Activated CD8-positive, alpha-beta memory T cell treated with anti-CD3 and anti-CD28 coated beads for 48 hours (primary cell): ENCODE measurements around the gene RHOJ.

ENCODE experiments used
- DNase-seq, 3 experiments: peaks; one replicate each; pipeline ENCODE4 v3.0.0-alpha.2; 2020; ENCODE audit warnings: low read depth in 2 of 3, low spot score in 2 of 3

Gene RHOJ

DNA sequence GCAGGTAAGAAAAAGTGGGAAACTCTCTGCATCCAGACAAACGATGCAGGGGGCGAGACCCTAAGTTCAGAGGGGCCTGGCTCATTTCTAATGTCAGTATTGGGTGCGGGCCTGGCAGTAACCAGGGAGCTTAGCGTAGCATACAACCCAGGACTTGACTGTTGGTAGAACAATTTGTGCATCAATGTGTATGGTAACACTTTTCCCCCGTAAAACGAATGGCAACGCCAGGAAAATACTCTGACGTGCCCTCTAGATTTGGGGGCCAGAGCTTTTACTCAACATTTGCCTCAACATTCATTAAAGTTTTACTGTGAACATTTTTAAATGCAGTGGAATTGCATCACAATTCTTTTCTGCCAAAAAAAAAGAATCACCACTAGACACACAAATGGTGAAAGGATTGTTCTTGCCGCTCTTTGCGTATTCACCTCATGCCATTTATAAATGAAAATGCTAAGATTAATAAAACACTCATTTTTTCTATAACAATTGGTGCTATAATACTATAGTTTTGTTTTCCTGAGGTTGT lies 867 bp downstream of the RHOJ start:
- no peak for DNase-seq

DNA sequence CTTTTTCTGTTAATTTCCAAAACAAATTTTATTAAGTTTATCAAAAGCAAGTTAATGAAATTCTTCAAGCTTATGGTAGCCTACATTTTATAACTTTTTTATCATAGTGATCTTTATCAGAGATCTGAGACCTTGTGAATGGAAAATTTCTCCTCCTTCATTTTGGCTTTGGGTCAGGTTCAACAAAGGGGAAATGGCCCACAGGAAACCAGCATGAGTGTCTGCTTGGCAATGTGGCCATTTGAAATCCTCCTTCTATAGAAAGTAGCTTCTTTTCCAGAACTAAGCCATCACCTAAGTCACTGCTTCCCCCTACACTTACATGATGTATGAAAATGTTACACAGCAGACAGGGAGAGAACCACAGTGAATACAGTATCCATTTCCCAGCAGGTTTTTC lies 1.6 kb downstream of the RHOJ start:
- DNase-seq: no peak

DNA sequence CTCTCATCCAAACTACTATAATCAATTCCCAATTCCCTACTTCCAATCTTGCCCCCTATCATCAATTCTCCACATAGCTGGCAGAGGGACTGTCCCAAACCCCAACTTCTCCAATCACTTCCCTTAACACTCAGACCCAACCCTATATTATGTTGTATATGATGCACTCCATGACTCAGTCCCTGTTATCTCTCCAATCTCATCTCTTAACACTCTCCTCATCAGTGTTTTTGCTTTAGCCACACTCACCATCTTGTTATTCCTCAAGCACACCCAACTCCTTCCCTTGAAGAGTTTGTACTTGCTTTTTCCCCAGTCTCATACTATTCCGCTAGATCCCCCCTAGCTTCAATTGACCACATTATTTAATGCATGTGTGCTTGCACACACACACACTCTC lies 4.9 kb downstream of the RHOJ start:
- DNase-seq: no peak

DNA sequence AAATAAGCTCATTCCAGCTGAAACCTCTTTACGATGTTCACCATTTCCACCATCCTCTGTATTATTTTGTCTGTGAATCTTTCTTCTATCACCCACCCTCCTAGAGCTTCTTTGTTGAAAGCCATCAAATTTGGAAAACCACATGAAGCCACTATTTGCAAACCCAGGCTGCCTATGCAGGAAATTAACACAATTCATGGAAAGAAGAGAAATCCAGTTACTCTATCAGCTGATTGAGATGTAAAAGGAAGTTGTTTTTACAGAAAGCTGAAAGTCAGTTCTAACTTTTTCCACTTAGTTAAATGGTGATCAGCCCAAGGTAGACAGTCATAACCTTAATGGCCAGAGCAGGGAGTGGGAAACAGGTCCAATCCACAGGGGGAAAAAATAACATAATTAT lies 6.6 kb downstream of the RHOJ start:
- DNase-seq: no peak

DNA sequence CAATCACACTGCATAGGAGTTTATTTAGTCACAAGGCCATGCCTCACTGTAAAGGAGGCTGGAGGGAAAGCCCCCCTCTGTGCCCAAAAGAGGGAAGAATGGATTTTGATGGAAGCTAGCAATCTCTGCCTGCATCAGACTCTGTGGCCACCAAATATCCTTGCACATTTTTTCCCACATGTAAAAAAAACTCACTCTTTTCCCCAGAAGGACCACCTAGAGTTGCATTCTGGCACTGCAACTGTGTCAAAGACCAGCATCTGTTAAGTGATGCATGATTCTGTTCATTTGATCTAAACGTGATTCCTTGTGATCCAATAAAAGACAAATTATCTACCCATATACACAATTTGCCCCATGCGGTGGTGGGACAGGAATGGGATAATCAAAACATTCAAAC lies 8.0 kb downstream of the RHOJ start:
- DNase-seq: no peak

DNA sequence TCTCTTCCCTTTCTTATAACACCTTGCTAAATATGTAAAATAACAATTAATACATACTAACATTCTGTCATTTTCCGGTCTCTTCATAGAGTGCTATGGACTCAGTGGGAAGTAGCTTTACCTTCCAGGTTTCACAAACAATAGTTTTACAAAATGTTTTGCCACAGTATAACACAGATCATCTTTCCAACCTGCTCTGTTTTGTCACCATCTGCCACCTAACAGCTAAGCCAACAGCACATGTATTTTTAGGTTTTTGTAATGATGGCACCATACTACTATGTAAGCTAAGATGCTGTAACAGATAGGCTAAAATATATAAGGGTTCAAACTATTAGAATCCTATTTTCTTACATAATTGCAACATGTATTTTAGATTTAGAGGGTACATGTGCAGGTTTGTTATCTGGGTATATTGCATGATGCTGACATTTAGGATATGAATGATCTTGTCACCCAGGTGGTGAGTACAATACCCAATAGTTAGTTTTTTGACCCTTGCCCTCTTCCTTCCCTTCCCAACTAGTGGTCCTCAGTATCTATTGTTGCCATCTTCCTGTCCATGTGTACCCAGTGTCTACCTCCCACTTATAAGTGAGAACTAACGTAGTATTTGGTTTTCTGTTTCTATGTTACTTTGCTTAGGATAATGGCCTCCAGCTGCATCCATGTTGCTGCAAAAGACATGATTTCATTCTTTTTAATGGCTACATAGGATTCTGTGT lies 8.7 kb downstream of the RHOJ start:
- no peak for DNase-seq

DNA sequence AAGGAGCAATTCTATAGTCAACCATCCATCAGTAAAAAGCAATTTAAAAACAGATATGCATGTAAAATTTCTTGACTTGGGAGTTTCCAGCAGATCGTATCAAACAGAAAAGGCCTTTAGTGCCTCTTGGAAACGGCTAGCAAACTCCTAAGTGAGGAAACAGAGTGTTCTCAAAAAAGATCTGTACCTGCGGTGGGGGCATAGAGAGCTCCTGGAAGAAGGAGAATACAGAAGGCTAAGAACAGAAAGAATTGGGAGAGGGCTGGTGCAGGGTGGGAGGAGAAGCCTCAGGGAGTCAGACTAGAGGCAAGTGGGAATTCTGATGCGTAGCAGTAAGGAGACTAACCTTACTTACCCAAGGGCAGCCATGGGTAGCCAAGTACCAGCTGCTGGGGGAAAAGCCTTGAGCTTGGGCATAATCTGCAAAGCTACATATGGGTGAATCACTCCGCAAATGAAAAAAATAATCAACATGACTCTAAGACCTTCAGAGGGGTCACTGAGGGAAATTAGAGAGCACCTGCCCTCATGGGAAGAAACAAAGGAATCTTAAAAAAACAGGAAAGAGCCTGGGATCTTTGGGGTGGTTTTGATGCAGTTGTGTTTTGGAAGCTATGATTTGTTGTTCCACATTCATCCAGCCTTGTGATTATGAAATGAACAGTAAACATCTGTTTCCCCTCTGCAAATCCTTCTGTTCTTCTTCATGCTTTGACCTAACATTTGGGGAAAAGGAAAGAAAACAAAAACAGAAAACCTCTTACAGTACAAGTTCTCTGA lies 10.4 kb downstream of the RHOJ start:
- no peak for DNase-seq

DNA sequence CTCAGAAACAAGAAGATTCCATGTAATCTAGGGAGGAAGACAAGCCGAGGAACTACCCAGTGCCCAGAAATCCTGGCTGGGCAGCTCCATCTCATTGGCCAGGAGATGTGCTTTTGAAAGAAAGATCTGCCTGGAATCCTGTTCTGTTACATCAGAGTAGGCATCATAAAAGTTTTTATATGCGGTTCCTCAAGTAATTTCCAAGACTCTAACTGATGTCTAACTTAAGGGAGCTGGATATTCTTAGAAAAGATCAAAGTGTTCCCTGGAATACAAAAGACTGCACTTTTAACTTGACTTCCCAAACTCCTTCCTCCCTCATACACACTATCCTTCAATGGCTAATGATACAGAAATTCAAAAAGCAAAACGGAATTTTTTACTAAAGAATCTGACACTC lies 16.3 kb downstream of the RHOJ start:
- DNase-seq: no peak

DNA sequence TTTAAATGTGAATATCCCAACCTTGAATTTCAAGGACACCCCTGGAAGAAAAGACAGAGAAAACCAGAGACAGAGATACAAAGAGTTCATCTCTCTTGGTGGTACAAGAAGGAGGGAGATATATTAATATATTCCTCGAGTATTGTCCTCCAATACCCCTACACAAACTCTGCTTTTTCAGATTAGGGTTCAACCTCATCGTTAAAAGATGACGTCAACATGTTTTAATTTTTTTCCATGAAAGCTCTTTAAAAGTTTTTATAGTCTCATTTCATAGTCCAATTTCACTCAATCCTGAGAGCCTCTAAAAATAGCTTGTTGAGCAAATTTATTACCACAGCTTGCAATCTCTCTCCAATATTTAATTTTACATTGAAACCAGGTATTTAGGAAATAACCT lies 19.4 kb downstream of the RHOJ start:
- DNase-seq: no peak

DNA sequence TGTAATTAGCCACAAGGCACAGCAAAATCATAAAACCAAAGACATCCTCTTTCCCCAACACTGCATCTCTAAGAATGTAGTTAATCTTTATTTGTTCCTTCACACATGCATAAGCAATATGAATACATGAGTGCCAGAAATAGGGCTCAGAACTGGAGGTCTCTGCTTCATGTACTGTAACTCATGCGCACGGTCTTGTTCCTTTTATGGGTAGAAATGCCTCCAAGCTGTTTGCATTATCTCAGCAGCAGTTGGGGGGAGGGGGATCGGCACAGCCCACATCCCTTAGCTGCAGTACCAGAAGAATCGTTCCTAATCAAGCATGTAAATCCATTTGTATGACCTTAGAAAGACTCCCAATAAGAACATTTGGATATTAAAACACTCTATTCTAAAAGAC lies 20.0 kb downstream of the RHOJ start:
- no peak for DNase-seq

DNA sequence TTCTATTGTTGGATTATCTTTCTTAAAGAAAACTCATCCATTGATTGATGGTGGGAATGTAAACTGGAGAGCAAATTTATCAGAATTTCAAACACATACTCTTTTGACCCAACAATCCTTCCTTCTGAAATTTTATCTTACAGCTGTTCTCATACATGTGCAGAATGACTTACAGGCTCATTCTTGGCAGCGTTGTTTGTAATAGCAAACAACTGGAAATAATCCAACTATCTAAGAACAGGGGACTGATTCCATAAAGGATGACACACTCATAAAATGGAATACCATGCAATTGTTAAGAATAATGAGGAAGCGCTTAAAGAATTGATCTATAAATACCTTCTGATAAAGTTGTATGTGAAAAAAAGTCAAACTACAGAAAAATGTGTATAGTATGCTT lies 24.0 kb downstream of the RHOJ start:
- no peak for DNase-seq

DNA sequence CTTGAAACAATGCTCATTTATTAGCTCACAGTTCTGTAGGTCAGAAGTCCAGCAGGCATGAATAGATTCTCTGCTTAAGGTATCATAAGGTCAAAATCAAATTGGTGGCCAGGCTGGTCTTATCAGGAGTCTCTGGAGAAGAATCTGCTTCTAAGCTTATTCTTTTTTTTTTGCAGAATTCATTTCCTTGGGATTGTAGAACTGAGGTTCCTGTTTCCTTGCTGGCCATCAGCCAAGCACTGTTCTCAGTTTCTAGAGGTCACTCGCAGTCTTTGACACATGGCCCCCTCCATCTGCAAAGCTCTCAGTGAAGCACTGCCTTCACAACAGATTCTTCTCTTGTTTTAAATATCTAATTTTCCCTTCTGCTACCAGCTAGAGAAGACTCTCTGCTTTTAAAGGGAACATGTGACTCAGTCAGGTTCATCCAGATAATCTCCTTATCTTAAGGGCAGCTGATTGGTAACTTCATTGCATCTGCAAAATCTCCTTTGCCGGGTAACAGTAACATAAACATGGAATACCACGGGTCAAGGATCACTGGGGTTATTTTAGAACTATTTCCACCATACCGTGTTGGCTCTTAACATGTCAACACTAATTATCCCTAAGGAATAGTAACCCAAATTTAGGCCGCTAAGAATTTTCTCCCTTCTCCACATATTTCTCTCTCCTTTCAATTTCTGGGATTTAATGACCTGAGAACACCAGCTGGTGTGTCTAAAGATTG lies 25.3 kb downstream of the RHOJ start:
- DNase-seq: no peak

DNA sequence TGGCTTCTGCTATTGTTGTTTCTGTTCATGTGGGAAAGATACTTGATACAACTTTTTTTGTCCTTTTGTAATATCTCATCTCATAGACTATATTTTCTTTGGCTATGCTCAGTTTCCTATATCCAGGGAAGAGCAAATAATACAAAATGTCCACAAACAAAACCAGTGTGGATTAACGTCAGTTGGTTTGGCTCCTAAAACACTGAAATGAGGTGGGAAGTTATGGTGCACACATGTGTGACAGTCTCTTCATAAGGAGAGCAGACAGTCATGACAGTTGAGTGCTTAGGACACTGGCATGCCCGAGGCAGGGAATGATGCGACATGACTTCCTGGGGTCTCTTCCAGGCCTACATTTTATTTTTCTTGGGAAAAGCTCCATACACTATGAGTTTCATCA lies 27.5 kb downstream of the RHOJ start:
- DNase-seq: no peak

DNA sequence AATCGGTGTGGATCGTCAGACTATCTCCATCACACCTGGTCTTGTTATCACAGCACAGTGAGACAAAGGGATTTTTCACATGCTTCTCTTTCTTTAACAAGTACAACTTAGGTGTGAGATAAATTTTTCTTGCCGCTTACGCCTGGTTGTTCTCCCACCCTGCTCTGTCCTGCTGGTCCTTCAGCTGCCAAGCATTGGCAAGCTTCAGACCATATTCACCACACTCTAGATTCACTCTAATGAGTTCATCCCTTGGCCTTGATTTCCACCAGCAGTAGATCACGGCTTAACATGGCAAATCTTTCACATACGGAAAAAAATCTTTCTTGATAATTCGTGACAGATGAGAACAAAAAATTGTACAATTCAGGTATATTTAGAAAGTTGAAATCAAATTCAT lies 33.5 kb downstream of the RHOJ start:
- no peak for DNase-seq

DNA sequence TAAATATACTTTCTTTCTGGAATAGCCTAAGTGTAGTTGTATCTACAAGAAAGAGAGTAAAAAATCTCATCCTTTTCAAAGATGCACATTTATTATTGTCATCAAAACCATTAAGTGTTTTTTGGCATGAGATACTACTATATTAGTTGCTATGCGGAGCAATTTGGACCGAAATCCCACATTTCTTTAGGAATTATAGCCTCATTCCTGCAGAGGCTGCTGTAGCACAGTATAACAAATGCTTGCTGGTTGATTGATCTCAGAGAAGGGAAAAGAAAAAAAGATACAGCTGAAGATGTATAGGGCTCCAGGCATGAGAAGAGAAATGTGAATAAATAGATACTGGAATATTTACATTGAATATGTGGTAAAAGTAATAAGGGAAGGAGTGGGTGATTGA lies 36.0 kb downstream of the RHOJ start:
- no peak for DNase-seq

DNA sequence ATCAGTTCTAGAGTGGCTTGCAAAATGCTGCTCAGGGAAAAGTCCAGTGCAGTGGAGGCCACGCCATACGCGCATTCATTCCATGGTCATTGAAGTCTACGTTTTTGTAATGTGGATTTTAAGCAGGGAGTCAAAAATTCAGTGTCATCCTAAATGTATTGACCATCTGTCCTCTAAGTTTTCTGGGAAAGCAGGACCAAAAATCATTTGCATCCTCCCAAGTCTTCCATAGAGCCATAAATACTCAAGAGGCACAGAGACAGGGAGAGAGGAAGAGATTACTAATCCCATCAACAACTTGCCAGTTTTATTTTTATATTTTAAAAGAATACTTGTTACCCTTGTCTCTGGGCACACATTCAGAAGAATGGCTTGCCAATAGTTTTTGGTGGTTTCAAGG lies 36.9 kb downstream of the RHOJ start:
- no peak for DNase-seq

DNA sequence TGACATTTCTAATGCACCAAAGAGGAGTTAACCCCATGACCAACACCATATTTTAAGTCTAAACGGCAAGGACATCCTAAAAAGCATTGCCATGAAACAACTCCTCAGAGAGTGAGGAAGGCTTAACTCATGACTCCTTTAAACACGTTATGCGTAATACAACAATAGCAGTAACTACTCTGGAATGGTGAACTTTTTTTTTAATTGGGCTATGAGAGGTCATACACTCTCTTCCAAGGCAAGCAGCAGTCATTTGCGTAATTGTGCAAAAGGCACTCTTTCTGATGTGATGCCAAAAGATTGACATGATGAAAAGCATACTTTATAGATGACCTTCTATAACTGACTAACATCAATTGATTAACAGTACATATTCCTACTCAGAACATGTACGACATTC lies 39.4 kb downstream of the RHOJ start:
- DNase-seq: no peak

DNA sequence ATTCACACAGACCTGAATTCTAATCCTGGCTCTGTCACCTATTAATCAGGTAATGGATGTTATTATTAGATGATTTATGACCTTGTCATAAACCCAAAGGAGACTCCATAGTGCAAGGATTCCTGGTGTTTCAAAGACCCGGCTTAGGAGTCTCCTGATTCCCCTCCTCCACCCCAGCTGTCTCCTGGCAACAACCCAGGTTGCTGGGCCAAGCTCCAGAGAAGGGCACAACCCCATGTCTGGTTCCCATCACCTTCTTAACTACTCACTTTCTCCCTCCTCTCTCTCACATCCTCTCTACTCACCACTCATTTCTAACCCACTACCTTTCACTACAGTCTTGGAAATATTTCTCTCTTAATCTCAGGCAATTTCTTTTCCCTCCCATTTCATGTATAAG lies 41.6 kb downstream of the RHOJ start:
- no peak for DNase-seq

DNA sequence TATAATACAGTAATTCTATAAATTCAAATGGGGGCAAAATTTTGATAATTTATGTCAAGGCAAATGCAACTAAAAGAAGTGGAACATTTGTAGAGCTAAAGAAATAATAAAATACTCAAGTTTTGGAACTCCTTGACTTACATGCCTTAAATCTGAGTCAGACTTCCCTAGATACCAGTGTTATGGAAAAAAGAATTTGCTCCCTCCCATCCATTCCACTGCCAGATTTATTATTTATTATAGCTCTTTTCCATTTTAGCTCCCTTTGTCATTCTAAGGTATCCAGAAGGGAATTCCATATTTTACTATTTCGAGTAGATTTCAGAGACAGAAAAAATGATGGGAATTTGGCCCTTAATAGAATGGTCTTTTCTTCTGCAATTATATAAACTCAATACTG lies 44.0 kb downstream of the RHOJ start:
- no peak for DNase-seq

DNA sequence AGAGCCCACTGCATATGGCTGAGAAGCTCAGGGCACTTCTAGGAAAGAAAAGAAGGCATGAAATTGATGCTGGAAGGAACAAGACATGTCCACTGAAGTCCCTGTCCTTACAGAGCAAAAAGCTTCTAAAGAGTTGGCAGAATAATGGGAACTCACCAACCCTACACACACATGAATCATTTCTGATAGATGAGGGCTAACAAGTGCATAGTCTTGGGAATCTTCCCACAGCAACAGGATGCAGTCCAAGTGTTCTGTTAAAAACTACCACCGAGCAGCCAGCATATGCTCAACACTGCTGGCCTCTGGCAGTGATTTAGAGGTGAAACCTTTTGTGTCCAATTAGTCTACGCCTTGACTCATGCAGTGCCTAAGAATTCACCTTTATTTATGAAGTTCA lies 44.8 kb downstream of the RHOJ start:
- DNase-seq: no peak

DNA sequence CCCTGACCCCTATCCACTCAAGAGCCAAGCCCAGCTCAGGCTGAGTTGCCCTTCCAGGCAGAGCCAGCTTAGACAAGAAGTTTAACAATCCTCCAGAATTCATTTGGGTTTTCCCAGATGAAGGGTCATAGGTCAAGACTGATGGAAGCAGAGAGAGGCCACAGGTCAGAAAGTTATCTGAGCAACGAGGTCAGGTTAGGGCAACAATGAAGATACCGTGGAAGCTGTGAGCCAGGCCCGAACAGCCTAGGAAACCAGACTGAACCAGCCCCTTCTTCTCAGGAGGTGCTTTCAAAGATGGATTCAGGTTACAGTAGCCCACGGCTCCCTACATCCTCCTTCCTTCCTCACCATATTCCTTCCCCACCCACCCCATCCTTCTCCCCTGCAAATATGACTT lies 53.1 kb downstream of the RHOJ start:
- no peak for DNase-seq

DNA sequence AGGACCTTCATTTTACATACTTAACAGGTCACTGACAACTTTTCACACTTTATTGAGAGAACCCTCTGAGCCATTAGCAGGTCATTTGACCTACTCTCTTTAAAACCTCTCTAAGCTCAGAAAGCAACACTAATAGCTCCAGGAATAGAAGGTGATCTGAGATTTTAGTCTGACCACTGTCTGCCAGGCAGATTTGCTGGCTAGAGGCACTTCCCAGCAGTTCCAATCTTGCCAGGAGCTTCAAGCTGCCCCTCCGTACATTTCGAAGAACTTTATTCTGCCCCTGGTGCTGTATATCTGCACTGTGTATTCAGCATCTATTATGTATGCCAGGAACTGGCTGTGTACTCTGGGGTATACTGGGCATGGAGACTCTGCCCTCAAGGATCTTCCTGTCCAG lies 58.2 kb downstream of the RHOJ start:
- no peak for DNase-seq
